Colonic mucosa (tissue), 4 donors: ENCODE results near the gene CLINT1. TPM values are rescaled to one million over a fixed set of nuclear protein-coding genes. Genes with fewer than 3 reads are reported as not detected.

Experiments used
- DNase-seq: peaks from one replicate; pipeline ENCODE4 v3.0.0-alpha.2; 2020
- H3K27ac ChIP-seq: fragments of 200-600 bp; one replicate; pipeline ENCODE4 v1.8.0; 2021
- H3K27me3 ChIP-seq: fragments of 200-600 bp; one replicate; pipeline ENCODE4 v1.8.0; 2021
- H3K36me3 ChIP-seq: fragments of 200-600 bp; one replicate; pipeline ENCODE4 v1.8.0; 2021
- H3K4me1 ChIP-seq: fragments of 200-600 bp; one replicate; pipeline ENCODE4 v1.8.0; 2021; ENCODE audit warnings: mild to moderate bottlenecking
- H3K4me3 ChIP-seq: fragments of 200-600 bp; one replicate; pipeline ENCODE4 v1.8.0; 2021
- H3K9ac ChIP-seq, 2 donors: one replicate each; pipeline ENCODE4 v1.7.0; 2013; ENCODE audit warnings: control low read depth in 2 of 2, low read depth in 2 of 2, low read length in 2 of 2
- H3K9me3 ChIP-seq: fragments of 200-600 bp; one replicate; pipeline ENCODE4 v1.8.0; 2021
- CTCF ChIP-seq: fragments of 200-600 bp; IDR thresholded peaks from one replicate; pipeline ENCODE4 v1.8.0; 2022; ENCODE audit warnings: antibody characterized with exemption, mild to moderate bottlenecking
- intact Hi-C: fragments of 100-400 bp; cut with DNase I; formaldehyde crosslinking; loops from one replicate; pipeline ENCODE4 v1.14.1; 2022
- total RNA-seq, 2 donors: library from RNA; stranded (reverse); fragmentation: NEBNext Ultra II Directional in 1 of 2; extraction: Animal tissue kit (Norgen Biotek cat#: 25700) in 1 of 2; gene quantifications; one replicate each; pipeline ENCODE4 v1.2.1, GENCODE V29; 2021
- donor health status: healthy.
- donor health status: DM: no; HTN: no; CAD: no.
- donor health status: DM: no; HTN: no; CAD: no.

The CLINT1 gene
- total RNA-seq, 2 donors from 2014 or later, result 127 to 183 TPM

- intact Hi-C loops, result no loop called here
- H3K27ac ChIP-seq, result no peak overlapping the region
- H3K9me3 ChIP-seq, result no peaks in the 10 kb centered on the region
- H3K4me3 ChIP-seq, result no peak overlapping the region
- DNase-seq, result no peak
- H3K4me1 ChIP-seq, result no peaks in the 10 kb centered on the region
- H3K36me3 ChIP-seq, result no peaks in the 10 kb centered on the region
- no peaks in the 10 kb centered on the region for H3K27me3 ChIP-seq
- TF ChIP-seq CTCF, result no peak
- H3K9ac ChIP-seq, result no peak overlapping the region
These were observed 92.5 kb downstream of the CLINT1 start for GRCh38 chr5:157766442-157766841.

- Histone ChIP-seq H3K4me1 (no peaks in the 10 kb centered on the region), H3K9me3 (no peaks in the 10 kb centered on the region), H3K36me3 (no peaks in the 10 kb centered on the region), H3K4me3 (no peak overlapping the region), H3K27ac (no peak overlapping the region), H3K9ac (no peak overlapping the region), H3K27me3 (no peaks in the 10 kb centered on the region)
- no peak for TF ChIP-seq CTCF
- no peak for DNase-seq
- intact Hi-C loops, result no loop called here
These were observed 94.4 kb downstream of the CLINT1 start for GRCh38 chr5:157764531-157764930.

DNA sequence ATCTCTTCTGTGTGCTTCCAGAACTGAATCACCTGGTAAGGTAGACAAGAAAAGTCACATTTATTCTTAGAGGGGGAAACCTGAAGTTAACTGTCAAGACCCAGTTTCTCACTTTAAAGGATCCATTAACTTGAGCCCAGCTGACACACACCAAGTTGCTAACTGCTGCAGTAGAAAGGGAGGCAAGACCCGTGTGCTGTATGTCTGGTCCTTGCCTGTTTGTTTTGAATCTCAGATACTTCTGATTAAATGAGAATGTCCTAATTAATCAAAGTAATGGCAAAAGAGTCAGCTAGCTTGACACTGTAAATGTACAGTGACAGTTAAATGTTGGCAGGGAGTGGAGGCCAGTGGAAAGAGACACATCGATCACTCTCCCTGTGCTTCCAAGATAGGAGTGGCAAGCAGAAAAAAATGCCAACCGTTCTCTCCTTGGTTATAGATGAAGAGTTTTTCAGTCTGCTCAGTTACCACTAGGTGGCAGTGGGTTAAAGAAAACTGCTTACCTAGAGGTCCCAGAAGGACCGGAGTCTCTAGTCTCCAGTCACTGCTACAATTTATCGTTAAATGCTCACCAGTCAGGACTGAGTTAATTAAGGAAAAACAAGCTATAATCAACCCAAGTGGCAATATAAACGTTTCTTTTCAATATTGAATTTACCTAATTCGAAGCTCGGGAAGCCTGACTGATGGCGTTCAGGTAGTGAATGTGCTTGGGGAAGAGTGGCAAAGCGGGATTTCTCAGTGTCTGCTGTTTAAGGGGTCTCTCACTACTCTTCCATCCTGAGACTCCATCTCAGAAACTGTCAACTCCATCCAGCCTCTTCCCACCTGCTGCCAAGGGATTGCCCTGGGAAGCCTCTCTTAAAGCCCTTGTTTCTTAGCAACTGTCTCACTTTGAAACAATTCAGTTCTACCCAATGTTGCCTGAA is 97.0 kb downstream of the CLINT1 start:
- Histone ChIP-seq H3K9ac (no peak overlapping the region), H3K36me3 (no peaks in the 10 kb centered on the region), H3K27ac (no peak overlapping the region), H3K4me1 (no peaks in the 10 kb centered on the region), H3K27me3 (no peaks in the 10 kb centered on the region), H3K4me3 (no peak overlapping the region), H3K9me3 (no peaks in the 10 kb centered on the region)
- DNase-seq, result peak; percentile 39
- intact Hi-C loops, result loop anchor here (2.0 kb wide), 1 partner anchor 233 kb away; no protein-coding TSS in a partner anchor
- peak; percentile 73 for TF ChIP-seq CTCF

- no peak overlapping the region for H3K27ac ChIP-seq
- H3K4me1 ChIP-seq, result no peaks in the 10 kb centered on the region
- no peaks in the 10 kb centered on the region for H3K36me3 ChIP-seq
- DNase-seq, result no peak
- TF ChIP-seq CTCF, result no peak
- H3K27me3 ChIP-seq, result no peaks in the 10 kb centered on the region
- no peak overlapping the region for H3K4me3 ChIP-seq
- intact Hi-C loops, result no loop called here
- H3K9ac ChIP-seq, result no peak overlapping the region
- no peaks in the 10 kb centered on the region for H3K9me3 ChIP-seq
These were observed 100.2 kb downstream of the CLINT1 start for GRCh38 chr5:157758706-157759105.

- DNase-seq, result no peak
- no peak for TF ChIP-seq CTCF
- H3K27me3 ChIP-seq, result no peaks in the 10 kb centered on the region
- intact Hi-C loops, result no loop called here
- no peaks in the 10 kb centered on the region for H3K4me1 ChIP-seq
- no peak overlapping the region for H3K9ac ChIP-seq
- H3K27ac ChIP-seq, result no peak overlapping the region
- H3K36me3 ChIP-seq, result no peaks in the 10 kb centered on the region
- H3K9me3 ChIP-seq, result no peaks in the 10 kb centered on the region
- H3K4me3 ChIP-seq, result no peak overlapping the region
These were observed 102.8 kb downstream of the CLINT1 start for GRCh38 chr5:157756122-157756521.
